K562 (cell line): ENCODE measurements around the gene DIP2C. TPM values are rescaled to one million over a fixed set of nuclear protein-coding genes. Genes with fewer than 3 reads are reported as not detected.

ENCODE experiments used
- CTCFL ChIP-seq: IDR thresholded peaks from 2 replicates; pipeline ENCODE4 v1.6.1; 2011; ENCODE audit warnings: borderline replicate concordance, low read depth, mild to moderate bottlenecking, moderate library complexity, low read length; ENCODE audit not compliant: insufficient read depth, poor library complexity, severe bottlenecking
- ERF ChIP-seq: fragments of 450-650 bp; formaldehyde crosslinking; IDR thresholded peaks from 2 replicates; pipeline ENCODE4 v1.4.0; 2020; ENCODE audit warnings: mild to moderate bottlenecking, mixed read lengths
- PHB2 ChIP-seq: fragments of 450-650 bp; IDR thresholded peaks from 2 replicates; pipeline ENCODE4 v1.6.1; 2017; ENCODE audit warnings: low read depth
- RUNX1 ChIP-seq: sonication (generic); IDR thresholded peaks from 2 replicates; pipeline ENCODE4 v1.6.1; 2016; ENCODE audit warnings: antibody characterized with exemption, low read depth
- SMARCA5 ChIP-seq: fragments of 450-650 bp; IDR thresholded peaks from 2 replicates; pipeline ENCODE4 v1.6.1; 2016
- SP1 ChIP-seq: sonication (generic); formaldehyde crosslinking; IDR thresholded peaks from 2 replicates; pipeline ENCODE4 v1.8.1; 2022; ENCODE audit warnings: mild to moderate bottlenecking, missing genetic modification reagents
- TFAM ChIP-seq: fragments of 250-450 bp; sonication (Bioruptor Pico); conservative IDR thresholded peaks from 2 replicates; pipeline ENCODE4 v1.5.0; 2021; ENCODE audit warnings: mild to moderate bottlenecking, moderate library complexity
- ZBTB17 ChIP-seq: fragments of 450-650 bp; formaldehyde crosslinking; IDR thresholded peaks from 2 replicates; pipeline ENCODE4 v1.4.0; 2020; ENCODE audit warnings: mild to moderate bottlenecking
- polyA plus RNA-seq, 8 experiments: library from polyadenylated mRNA; depleted of rRNA in 4 of 8; stranded (reverse) in 5 of 8; unstranded in 3 of 8; fragments of >200 nt; fragmentation: Nextera tagmentation in 2 of 8; fragmentation: Illumina TruSeq in 1 of 8; extraction: Ambion mirVana in 2 of 8; extraction: Trizol in 1 of 8; gene quantifications; 2 replicates each; pipeline versions ENCODE4 v1.2.1 to v1.2.3, GENCODE V29; 2011 to 2014; ENCODE audit warnings: inconsistent platforms in 1 of 8, missing spikeins in 1 of 8
- total RNA-seq, 7 experiments: library from RNA; depleted of rRNA in 6 of 7; stranded (reverse); fragments of >200 nt in 6 of 7; fragmentation: Illumina TruSeq in 2 of 7; extraction: Trizol in 2 of 7; gene quantifications; 2 replicates each; pipeline versions ENCODE4 v1.2.1 to v1.2.3, GENCODE V29; 2011 to 2021; ENCODE audit warnings: low replicate concordance in 1 of 7
- TF ChIP-seq, protein P1 (sequence below): fragments of 200-800 bp; sonication (Bioruptor generic); IDR thresholded peaks from 2 replicates; pipeline ENCODE4 v1.6.1; 2017; ENCODE audit warnings: missing genetic modification characterization, missing compliant biosample characterization
- TF ChIP-seq, protein P2 (sequence below): fragments of 200-800 bp; sonication (Bioruptor generic); IDR thresholded peaks from 2 replicates; pipeline ENCODE4 v1.6.1; 2017; ENCODE audit warnings: missing genetic modification characterization, missing compliant biosample characterization
- TF ChIP-seq, protein P3 (sequence below): sonication (generic); formaldehyde crosslinking; IDR thresholded peaks from 2 replicates; pipeline ENCODE4 v1.8.0; 2022; ENCODE audit warnings: mild to moderate bottlenecking, missing genetic modification reagents

The DIP2C gene
- total and polyA plus RNA-seq, 9 of the 15 experiments (the other 6 are each of a cell fraction or from before 2014, with no cell fraction given), result 0.01 TPM; not detected in 8

- TF ChIP-seq, protein P1, sequence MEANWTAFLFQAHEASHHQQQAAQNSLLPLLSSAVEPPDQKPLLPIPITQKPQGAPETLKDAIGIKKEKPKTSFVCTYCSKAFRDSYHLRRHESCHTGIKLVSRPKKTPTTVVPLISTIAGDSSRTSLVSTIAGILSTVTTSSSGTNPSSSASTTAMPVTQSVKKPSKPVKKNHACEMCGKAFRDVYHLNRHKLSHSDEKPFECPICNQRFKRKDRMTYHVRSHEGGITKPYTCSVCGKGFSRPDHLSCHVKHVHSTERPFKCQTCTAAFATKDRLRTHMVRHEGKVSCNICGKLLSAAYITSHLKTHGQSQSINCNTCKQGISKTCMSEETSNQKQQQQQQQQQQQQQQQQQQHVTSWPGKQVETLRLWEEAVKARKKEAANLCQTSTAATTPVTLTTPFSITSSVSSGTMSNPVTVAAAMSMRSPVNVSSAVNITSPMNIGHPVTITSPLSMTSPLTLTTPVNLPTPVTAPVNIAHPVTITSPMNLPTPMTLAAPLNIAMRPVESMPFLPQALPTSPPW (CRISPR knock-in tag), result no peak
- TF ChIP-seq, protein P2, sequence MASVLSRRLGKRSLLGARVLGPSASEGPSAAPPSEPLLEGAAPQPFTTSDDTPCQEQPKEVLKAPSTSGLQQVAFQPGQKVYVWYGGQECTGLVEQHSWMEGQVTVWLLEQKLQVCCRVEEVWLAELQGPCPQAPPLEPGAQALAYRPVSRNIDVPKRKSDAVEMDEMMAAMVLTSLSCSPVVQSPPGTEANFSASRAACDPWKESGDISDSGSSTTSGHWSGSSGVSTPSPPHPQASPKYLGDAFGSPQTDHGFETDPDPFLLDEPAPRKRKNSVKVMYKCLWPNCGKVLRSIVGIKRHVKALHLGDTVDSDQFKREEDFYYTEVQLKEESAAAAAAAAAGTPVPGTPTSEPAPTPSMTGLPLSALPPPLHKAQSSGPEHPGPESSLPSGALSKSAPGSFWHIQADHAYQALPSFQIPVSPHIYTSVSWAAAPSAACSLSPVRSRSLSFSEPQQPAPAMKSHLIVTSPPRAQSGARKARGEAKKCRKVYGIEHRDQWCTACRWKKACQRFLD (CRISPR knock-in tag), result no peak
- no peak for TF ChIP-seq RUNX1
- TF ChIP-seq SP1 (CRISPR knock-in tag), result no peak
- no peak for TF ChIP-seq TFAM (CRISPR knock-in tag)
- TF ChIP-seq, protein P3, sequence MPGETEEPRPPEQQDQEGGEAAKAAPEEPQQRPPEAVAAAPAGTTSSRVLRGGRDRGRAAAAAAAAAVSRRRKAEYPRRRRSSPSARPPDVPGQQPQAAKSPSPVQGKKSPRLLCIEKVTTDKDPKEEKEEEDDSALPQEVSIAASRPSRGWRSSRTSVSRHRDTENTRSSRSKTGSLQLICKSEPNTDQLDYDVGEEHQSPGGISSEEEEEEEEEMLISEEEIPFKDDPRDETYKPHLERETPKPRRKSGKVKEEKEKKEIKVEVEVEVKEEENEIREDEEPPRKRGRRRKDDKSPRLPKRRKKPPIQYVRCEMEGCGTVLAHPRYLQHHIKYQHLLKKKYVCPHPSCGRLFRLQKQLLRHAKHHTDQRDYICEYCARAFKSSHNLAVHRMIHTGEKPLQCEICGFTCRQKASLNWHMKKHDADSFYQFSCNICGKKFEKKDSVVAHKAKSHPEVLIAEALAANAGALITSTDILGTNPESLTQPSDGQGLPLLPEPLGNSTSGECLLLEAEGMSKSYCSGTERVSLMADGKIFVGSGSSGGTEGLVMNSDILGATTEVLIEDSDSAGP (CRISPR knock-in tag), result no peak
- no peak for TF ChIP-seq CTCFL
- no peak for TF ChIP-seq SMARCA5
- no peak for TF ChIP-seq ZBTB17 (CRISPR knock-in tag)
- no peak for TF ChIP-seq ERF
- TF ChIP-seq PHB2, result no peak
Measured at GRCh38 chr10:636769-637168, 52.7 kb downstream of the DIP2C start (continued).
